ENCODE measurements around the gene CXCR2. TPM values are rescaled to one million over a fixed set of nuclear protein-coding genes. Genes with fewer than 3 reads are reported as not detected.
"Not testable (repeated sequence)": the region's sequence is repeated elsewhere in the genome, so short reads cannot be mapped to it uniquely, and the experiment has no call there.

The CXCR2 gene
- total RNA-seq, 1 donor from 2014 or later: not detected

- DNase-seq (ENCODE audit: low read depth): no peak
These were observed 3.8 kb downstream of the CXCR2 start for GRCh38 chr2:218129458-218130135.

- DNase-seq (ENCODE audit: low read depth): no peak
These were observed 4.5 kb downstream of the CXCR2 start for GRCh38 chr2:218130377-218130776.

- DNase-seq (ENCODE audit: low read depth): no peak
These were observed 5.0 kb downstream of the CXCR2 start for GRCh38 chr2:218130822-218131221.

GRCh38 chr2:218137514-218137913 lies 11.7 kb downstream of the CXCR2 start:
- DNase-seq (ENCODE audit: low read depth): no peak

GRCh38 chr2:218138047-218138446 lies 12.2 kb downstream of the CXCR2 start:
- no peak for DNase-seq (ENCODE audit: low read depth)

GRCh38 chr2:218145124-218145523 lies 19.3 kb downstream of the CXCR2 start:
- no peak for DNase-seq (ENCODE audit: low read depth)

- DNase-seq (ENCODE audit: low read depth): no peak
These were observed 20.2 kb downstream of the CXCR2 start for GRCh38 chr2:218146056-218146455.

- no peak for DNase-seq (ENCODE audit: low read depth)
These were observed 23.3 kb downstream of the CXCR2 start for GRCh38 chr2:218149098-218149497.

GRCh38 chr2:218149848-218150440 lies 24.1 kb downstream of the CXCR2 start:
- no peak for DNase-seq (ENCODE audit: low read depth)

- no peak for DNase-seq (ENCODE audit: low read depth)
These were observed 26.3 kb downstream of the CXCR2 start for GRCh38 chr2:218152172-218152571.

GRCh38 chr2:218152777-218153176 lies 26.9 kb downstream of the CXCR2 start:
- no peak for DNase-seq (ENCODE audit: low read depth)

GRCh38 chr2:218155953-218156479 lies 30.2 kb downstream of the CXCR2 start:
- no peak for DNase-seq (ENCODE audit: low read depth)

GRCh38 chr2:218161644-218162043 lies 35.8 kb downstream of the CXCR2 start:
- DNase-seq (ENCODE audit: low read depth): no peak

GRCh38 chr2:218162814-218163213 lies 37.0 kb downstream of the CXCR2 start:
- DNase-seq (ENCODE audit: low read depth): no peak

GRCh38 chr2:218166791-218167190 lies 41.0 kb downstream of the CXCR2 start, which contains the start of gene CXCR1:
Gene CXCR1 (minus strand): TSS chr2:218166962. CDS start chr2:218165211, 1,751 bp downstream.
- no peak for DNase-seq (ENCODE audit: low read depth)

- DNase-seq (ENCODE audit: low read depth): peak; percentile 31
These were observed 42.2 kb downstream of the CXCR2 start for GRCh38 chr2:218168016-218168415.

GRCh38 chr2:218168635-218169462 lies 43.0 kb downstream of the CXCR2 start:
- peak; percentile 44 for DNase-seq (ENCODE audit: low read depth)

GRCh38 chr2:218169757-218170546 lies 44.1 kb downstream of the CXCR2 start:
- DNase-seq (ENCODE audit: low read depth): no peak

GRCh38 chr2:218171744-218172143 lies 45.9 kb downstream of the CXCR2 start:
- DNase-seq (ENCODE audit: low read depth): not testable (repeated sequence)

- DNase-seq (ENCODE audit: low read depth): no peak
These were observed 47.0 kb downstream of the CXCR2 start for GRCh38 chr2:218172845-218173244.

GRCh38 chr2:218179782-218180181 lies 54.0 kb downstream of the CXCR2 start:
- no peak for DNase-seq (ENCODE audit: low read depth)

All from myocyte (in vitro differentiated cells).